ENCODE data around the gene DAB2IP.

DNA sequence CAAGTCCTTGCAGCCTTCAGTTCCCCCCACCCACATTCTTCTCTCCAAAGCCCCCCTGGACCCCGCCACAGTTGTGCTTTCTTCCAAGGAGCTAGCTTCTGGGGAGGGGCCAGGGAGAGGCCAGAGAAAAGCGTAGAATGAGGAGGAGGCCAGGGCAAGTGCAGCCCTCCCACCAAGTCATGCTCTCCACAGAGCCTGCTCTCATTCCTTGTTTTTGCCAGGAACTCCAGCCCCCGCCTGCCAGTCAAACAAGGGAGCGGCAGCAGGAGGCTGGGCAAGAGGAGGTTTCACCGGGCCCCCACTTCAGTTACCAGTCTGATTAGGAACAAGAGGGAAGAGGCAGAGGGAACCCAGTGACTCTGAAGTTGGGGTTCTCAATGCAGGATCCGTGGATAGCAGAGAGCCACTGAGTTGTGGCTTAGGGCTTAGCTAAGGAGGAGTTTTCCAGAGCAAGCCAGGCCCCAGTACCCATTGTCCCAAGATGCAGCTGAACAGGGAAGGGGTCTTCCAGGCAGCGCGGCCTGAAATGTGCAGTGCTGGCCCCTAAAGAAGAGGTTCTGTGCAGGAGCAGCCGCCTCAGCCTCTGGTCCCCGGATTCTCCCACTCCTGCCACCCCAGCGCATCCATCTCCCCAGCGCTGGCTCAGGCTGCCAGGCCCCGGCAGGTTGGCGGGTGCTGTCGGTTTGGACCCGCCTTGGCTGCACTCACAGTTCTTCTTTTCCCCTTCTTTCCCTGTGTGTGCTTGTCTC, 120.6 kb downstream of the DAB2IP start:
- no peak for TF ChIP-seq ZNF121 (tag by site-specific recombination; IDR thresholded peaks at IDR 0.05)
- TF ChIP-seq ZBTB7A (tag by site-specific recombination; IDR thresholded peaks at IDR 0.05; ENCODE audit: low read depth), result no peak
- TF ChIP-seq ZNF404 (tag by site-specific recombination; IDR thresholded peaks at IDR 0.05), result no peak
- no peak for TF ChIP-seq ZSCAN30 (tag by site-specific recombination; IDR thresholded peaks at IDR 0.05)
- TF ChIP-seq ATF2 (tag by site-specific recombination; IDR thresholded peaks at IDR 0.05; ENCODE audit: low read depth), result no peak
- TF ChIP-seq GFI1B (tag by site-specific recombination; IDR thresholded peaks at IDR 0.05), result no peak
- no peak for TF ChIP-seq ZNF341 (tag by site-specific recombination; IDR thresholded peaks at IDR 0.05; ENCODE audit: low read depth)
